Activated T-cell treated with anti-CD3 and anti-CD28 coated beads, Interleukin-2, amount 50 U/mL, for 24 hours (primary cell): ENCODE data around the gene LGALS4.
A peak's percentile ranks its signal among the peaks of the same experiment; 100 is the strongest.

Experiments
- DNase-seq: peaks from one replicate; pipeline ENCODE4 v3.0.0-alpha.2; 2020
- H3K27ac Mint-ChIP-seq: 2 replicates; pipeline ENCODE4 v1.8.0; 2020; ENCODE audit warnings: mild to moderate bottlenecking, mixed read lengths
- H3K27me3 Mint-ChIP-seq: 2 replicates; pipeline ENCODE4 v1.8.0; 2020; ENCODE audit warnings: mixed read lengths
- H3K36me3 Mint-ChIP-seq: 2 replicates; pipeline ENCODE4 v1.8.0; 2020; ENCODE audit warnings: low read depth, mixed read lengths
- H3K4me1 Mint-ChIP-seq: 2 replicates; pipeline ENCODE4 v1.8.0; 2020; ENCODE audit warnings: low read depth, mixed read lengths
- H3K4me3 Mint-ChIP-seq: 2 replicates; pipeline ENCODE4 v1.8.0; 2020; ENCODE audit warnings: mild to moderate bottlenecking, moderate library complexity, mixed read lengths
- H3K9me3 Mint-ChIP-seq: 2 replicates; pipeline ENCODE4 v1.8.0; 2020; ENCODE audit warnings: mixed read lengths

LGALS4 gene

DNA sequence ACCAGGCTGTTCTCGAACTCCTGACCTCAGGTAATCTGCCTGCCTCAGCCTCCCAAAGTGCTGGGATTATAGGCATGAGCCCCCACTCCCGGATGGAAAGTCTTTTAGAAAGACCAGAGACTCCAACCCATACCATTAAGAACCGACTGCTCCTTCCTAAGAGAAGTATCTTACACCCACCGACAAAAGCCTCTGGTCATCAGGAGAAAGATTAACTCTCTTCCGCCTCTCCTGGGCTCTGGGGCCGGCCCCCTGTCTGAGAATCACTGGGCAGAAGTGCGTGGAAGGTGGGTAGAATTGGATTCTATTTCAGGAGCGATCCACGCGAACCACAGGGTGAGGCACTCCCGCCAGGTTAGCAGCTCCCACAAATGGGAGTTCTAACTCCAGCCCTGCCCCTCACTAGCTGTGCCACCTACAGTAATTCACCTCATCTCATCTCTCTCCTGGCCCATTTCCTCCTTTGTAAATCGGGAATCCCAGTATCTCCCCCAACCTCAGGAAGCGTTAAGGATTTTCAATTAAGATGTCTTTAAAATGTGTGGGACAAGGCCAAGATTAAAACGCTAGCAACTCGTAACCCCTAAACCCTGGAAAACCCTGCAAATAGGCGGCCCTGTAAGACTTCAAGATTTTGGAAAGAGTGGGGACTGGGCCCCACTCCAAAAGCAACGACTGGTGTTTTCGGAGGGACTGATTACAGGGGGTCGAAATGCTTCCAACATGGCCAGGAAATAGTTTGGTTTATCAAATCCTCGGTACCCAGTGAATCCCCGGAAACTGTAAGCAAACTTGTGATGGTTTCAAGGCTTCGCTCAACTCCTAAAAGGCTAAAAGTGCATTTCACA lies 35.8 kb upstream of the LGALS4 start:
- H3K4me1 Mint-ChIP-seq: peaks cover 65% of the 10 kb centered on the region
- peak overlapping the region; percentile 98 for H3K4me3 Mint-ChIP-seq
- peak overlapping the region; percentile 100 for H3K27ac Mint-ChIP-seq
- H3K9me3 Mint-ChIP-seq: no peaks in the 10 kb centered on the region
- H3K36me3 Mint-ChIP-seq: peaks cover 76% of the 10 kb centered on the region
- H3K27me3 Mint-ChIP-seq: no peaks in the 10 kb centered on the region
- no peak for DNase-seq

DNA sequence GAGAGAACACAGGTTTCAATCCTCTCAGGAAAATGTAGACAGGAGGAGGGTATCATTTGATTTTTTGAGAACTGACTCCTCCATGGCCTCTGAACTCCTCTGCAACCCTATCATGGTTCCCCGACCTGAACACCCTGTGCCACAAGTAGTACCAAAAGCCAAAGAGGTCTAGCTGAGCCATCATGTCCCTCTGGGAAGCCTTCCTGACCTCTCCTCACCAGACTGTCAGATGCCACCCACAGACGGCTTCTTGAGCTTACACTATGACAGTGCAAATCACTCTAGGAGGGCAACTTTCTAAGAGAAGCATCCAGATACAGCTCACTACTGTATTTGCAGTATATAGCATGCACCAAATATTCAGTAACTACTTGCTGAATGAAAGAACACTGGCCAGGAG lies 33.4 kb upstream of the LGALS4 start:
- H3K4me3 Mint-ChIP-seq: peak overlapping the region; percentile 98
- H3K36me3 Mint-ChIP-seq: peaks cover 89% of the 10 kb centered on the region

DNA sequence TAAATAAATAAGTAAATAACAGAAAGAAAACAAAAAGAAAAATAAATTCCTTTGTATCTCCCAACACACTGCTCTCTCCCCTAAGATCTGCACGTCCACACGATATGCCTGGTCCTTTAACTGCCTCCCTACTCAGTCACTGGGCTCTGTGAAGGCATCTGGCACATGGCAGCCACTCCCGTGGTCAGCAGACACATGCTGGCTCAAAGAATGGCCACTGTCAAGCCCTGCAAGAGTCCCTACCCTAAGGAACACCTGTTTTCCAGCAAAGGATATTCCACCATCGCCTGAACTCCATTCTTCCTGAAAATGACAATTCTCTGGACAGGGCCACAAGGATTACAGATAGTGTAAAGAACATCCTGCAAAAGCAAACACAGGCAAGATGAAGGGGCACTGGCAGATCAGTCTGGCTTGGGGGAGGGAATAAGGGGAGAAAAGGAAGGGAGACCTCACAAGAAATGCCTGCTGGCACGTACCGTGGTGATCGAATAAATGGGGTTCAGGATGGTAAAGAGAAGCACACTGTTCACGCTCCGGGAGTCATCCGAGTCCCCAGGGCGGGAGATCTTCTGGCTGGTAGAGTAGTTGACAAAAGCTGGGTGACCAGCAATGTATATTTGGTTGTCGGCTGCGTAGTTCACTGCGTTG lies 32.8 kb upstream of the LGALS4 start:
- H3K36me3 Mint-ChIP-seq: peaks cover 89% of the 10 kb centered on the region
- H3K9me3 Mint-ChIP-seq: no peaks in the 10 kb centered on the region
- H3K27ac Mint-ChIP-seq: peak overlapping the region; percentile 100
- H3K4me3 Mint-ChIP-seq: peak overlapping the region; percentile 98
- no peaks in the 10 kb centered on the region for H3K27me3 Mint-ChIP-seq
- DNase-seq: no peak
- peaks cover 76% of the 10 kb centered on the region for H3K4me1 Mint-ChIP-seq

More for the DNA sequence above, 33.4 kb upstream of the LGALS4 start:
- Mint-ChIP-seq H3K27ac (peak overlapping the region; percentile 100), H3K27me3 (no peaks in the 10 kb centered on the region), H3K4me1 (peaks cover 74% of the 10 kb centered on the region), H3K9me3 (no peaks in the 10 kb centered on the region)
- DNase-seq: no peak

DNA sequence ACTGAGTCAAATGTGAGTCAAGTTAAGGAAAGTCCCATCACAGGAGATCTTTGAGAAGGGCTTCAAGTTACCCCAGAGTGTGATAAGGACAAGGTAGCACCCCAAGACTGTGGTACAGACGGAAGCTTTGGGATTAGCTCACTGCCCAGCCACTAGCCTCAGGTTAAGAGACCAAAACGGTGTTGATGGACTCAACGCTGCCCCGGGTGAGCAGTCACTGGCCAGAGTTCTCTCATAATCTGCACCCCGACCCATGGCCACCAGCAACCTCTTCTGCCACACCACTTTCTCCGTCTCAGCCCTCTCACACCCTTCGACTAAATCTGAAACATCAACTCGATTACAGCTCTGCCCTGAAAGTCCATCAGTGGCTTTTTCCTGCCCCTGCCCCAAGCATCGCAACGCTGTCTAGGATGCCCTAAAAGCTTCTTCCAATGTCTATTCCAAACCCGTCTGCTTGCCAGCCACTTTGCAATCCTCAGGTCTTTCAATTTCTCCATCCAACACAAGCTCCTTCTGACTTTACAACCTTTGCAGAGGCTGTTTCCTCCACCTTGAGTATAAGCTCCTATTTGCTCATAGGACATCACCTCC lies 31.4 kb upstream of the LGALS4 start:
- no peaks in the 10 kb centered on the region for H3K27me3 Mint-ChIP-seq
- H3K36me3 Mint-ChIP-seq: peaks cover 100% of the 10 kb centered on the region
- H3K9me3 Mint-ChIP-seq: no peaks in the 10 kb centered on the region
- H3K4me3 Mint-ChIP-seq: peak overlapping the region; percentile 26
- H3K4me1 Mint-ChIP-seq: peaks cover 89% of the 10 kb centered on the region
- DNase-seq: no peak
- H3K27ac Mint-ChIP-seq: peak overlapping the region; percentile 100

DNA sequence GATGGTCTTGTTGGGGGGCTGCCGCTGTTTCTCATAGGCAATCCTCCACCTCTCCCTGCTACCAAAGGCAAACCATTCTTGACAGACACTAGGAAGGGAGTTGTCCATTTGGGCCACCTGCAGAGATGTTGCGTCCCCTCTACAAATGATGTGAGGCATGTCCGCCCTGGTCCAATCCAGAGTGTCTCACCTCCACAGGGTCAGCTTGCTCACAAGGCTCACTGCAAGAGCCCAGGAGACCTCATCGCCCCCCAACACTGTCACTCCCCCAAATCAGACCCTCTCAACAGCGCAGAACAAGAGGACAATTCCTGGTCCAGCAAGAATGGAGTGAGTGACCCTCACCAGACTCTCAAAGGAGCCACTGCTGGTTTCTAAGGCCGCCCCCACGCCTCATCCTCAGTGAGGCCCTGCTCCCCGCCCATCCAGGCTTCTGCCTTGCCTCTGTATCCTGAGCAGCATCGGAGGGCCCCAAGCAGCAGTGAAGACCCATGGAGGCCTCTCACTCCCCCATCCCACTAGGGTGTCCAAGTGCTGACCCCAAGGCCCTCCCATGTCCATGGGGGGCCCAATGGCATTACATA lies 30.5 kb upstream of the LGALS4 start:
- H3K27me3 Mint-ChIP-seq: no peaks in the 10 kb centered on the region
- peaks cover 92% of the 10 kb centered on the region for H3K4me1 Mint-ChIP-seq
- H3K36me3 Mint-ChIP-seq: peaks cover 100% of the 10 kb centered on the region
- peak overlapping the region; percentile 74 for H3K4me3 Mint-ChIP-seq
- DNase-seq: no peak
- H3K9me3 Mint-ChIP-seq: no peaks in the 10 kb centered on the region
- H3K27ac Mint-ChIP-seq: peak overlapping the region; percentile 100

DNA sequence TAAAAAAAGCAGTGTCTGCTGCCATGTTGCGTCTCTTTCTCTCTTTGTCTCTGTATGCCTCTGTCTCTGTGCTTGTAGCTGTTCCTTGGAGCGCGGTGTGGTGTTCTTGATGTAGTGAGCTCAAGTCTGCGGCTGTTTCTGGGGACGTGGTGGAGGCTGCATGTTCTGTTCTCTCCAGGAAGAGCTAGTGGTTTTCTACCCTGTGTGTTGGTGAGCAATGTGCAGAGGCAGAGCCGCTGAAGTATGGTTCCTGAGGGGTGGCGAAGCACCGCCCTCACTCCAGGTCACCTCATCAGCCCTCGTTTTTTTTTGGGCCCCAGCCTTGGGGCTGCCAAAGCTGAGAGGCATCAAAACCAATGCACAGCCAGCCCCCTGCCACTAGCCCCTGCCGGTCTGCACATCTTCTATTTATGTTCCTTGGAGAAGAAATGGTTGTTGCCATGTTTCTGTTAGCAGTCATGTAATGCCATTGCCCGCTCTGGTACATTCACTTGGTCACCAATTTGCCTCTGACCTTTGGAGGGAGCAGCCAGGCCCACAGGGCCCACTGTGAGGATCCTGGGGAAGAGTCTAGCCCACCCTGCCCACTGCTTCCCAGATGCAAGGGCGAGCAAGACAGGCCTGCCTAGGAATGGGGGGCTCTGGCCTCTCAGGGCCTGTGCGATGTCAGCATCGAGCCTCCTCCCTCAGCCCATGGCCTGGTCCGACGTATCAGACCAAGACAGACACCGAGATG lies 29.9 kb upstream of the LGALS4 start:
- Mint-ChIP-seq H3K4me1 (peaks cover 94% of the 10 kb centered on the region), H3K27ac (peak overlapping the region; percentile 100), H3K9me3 (no peaks in the 10 kb centered on the region)

DNA sequence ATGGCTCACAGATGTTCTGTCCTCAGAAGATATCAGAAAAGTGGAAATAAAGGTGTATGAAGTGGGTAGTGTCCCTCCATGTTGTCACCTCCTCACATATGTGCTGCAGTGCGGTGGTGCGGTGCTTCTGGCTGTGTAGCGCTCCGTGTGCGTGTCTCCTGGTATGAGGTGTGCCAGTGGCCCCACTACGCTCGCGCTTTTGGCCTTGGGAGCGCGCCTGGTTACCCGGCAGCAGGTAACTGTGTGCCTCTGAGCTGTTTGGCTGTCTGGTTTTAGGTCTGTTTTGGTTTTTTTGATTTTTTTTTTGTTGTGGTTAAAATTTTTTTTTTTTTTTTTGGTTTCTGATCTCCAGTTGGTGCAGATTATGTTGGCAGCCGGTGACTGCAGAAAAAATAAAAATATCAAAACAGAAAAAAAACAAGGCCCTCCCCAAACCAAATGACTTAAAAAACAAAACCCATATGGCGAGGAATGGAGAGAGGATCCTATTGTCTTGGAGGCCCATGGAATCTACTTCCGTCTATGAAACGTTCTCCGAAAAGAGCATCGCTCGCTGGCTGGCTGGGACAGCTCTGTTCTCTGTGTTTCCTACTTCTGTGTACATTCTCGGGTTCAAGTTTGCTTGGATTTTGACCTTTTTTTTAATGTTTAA lies 29.2 kb upstream of the LGALS4 start:
- Mint-ChIP-seq H3K9me3 (no peaks in the 10 kb centered on the region), H3K4me1 (peaks cover 93% of the 10 kb centered on the region), H3K4me3 (peak overlapping the region; percentile 74), H3K27me3 (no peaks in the 10 kb centered on the region), H3K36me3 (peaks cover 100% of the 10 kb centered on the region), H3K27ac (peak overlapping the region; percentile 100)
- DNase-seq: no peak

More for the DNA sequence above, 29.9 kb upstream of the LGALS4 start:
- Mint-ChIP-seq H3K4me3 (peak overlapping the region; percentile 74), H3K36me3 (peaks cover 100% of the 10 kb centered on the region), H3K27me3 (no peaks in the 10 kb centered on the region)
- peak; percentile 66 for DNase-seq

DNA sequence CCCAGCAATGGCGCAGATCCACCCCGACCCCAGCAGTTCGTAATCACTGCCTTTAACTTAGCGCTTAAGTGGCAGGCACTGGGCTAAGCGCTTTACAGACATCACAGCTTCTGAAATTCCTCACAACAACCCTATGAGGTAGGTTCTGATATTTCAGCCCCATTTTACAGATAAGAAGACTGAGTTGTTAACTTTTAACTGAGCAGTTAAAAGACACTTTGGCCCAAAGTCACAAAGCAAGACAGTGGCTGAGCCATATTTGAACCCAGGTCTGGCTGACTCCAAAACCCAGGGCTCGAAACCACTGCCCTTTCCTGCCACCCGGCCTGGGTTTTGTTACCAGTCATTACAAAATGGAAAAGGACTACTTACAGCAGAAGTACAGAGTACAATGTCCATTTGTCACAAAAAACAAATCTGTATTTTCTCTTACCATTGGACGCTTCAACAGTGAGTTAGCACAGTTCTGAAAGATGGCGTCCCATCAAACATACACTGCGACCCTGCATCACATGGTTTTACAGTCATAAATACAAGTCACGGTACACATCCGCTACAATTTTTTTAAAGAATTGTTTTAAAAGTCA lies 28.5 kb upstream of the LGALS4 start:
- Mint-ChIP-seq H3K4me3 (peak overlapping the region; percentile 74), H3K4me1 (peaks cover 90% of the 10 kb centered on the region), H3K9me3 (no peaks in the 10 kb centered on the region), H3K27ac (peak overlapping the region; percentile 100), H3K27me3 (no peaks in the 10 kb centered on the region), H3K36me3 (peaks cover 100% of the 10 kb centered on the region)
- DNase-seq: no peak

DNA sequence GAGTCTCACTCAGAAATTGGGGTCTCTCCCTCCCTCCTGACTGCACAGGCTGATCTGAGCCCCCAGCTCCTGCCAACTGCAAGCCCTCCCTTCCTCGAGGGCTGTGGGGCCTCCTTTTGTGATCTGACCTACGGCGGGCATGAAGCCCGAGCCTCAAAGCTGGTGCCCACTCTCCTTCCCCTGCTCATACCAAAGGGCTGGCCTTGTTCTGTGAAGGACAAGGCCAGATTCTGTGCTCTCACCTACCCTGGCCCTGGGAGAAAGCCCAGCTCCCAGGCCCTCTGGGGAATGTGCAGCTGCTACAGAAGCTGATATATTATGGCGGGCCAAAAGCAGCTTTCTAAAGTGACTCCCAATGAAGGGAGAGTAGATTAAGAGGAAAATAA lies 27.8 kb upstream of the LGALS4 start:
- Mint-ChIP-seq H3K27me3 (no peaks in the 10 kb centered on the region), H3K27ac (peak overlapping the region; percentile 100), H3K4me1 (peaks cover 83% of the 10 kb centered on the region), H3K9me3 (no peaks in the 10 kb centered on the region), H3K4me3 (peak overlapping the region; percentile 30), H3K36me3 (peaks cover 100% of the 10 kb centered on the region)
- DNase-seq: no peak

DNA sequence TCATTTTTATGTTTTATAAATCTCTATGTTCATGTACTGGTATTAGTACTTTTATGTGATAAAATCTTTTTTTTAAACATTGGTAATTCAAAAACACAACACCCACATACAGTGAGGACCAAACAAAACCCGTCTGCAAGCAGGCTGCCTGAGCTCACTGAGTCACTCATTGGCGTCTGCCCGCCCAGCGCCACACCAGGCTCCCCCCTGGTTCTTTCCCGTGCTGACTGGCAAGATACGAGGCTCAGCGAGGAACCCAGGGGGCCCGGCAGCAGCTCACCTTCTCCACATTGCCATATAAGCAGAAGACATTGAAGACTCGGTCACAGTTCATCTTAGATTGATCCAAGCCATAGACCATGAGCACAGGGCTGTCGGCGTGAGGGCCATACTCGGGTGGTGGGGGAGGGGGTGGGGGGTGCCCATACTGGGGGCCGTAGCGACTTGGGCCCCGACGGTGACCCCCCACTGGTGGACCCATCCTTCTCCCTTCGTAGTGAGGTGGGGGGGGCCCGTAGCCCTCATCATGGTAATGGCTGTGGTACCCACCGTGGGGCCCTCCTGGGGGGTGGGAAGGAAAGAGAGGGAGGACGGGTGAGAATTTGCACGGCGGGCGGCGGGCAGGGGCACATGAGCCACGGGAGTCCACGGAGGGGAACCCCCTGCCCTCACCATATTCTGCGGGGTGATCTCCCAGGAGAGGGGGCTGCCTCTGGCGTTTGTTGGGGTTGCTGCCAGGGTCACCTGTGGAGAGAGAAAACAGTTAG lies 27.3 kb upstream of the LGALS4 start:
- H3K27ac Mint-ChIP-seq: peak overlapping the region; percentile 100
- no peak for DNase-seq
- peak overlapping the region; percentile 21 for H3K4me3 Mint-ChIP-seq
- no peaks in the 10 kb centered on the region for H3K9me3 Mint-ChIP-seq
- peaks cover 80% of the 10 kb centered on the region for H3K4me1 Mint-ChIP-seq
- no peaks in the 10 kb centered on the region for H3K27me3 Mint-ChIP-seq
- peaks cover 100% of the 10 kb centered on the region for H3K36me3 Mint-ChIP-seq

DNA sequence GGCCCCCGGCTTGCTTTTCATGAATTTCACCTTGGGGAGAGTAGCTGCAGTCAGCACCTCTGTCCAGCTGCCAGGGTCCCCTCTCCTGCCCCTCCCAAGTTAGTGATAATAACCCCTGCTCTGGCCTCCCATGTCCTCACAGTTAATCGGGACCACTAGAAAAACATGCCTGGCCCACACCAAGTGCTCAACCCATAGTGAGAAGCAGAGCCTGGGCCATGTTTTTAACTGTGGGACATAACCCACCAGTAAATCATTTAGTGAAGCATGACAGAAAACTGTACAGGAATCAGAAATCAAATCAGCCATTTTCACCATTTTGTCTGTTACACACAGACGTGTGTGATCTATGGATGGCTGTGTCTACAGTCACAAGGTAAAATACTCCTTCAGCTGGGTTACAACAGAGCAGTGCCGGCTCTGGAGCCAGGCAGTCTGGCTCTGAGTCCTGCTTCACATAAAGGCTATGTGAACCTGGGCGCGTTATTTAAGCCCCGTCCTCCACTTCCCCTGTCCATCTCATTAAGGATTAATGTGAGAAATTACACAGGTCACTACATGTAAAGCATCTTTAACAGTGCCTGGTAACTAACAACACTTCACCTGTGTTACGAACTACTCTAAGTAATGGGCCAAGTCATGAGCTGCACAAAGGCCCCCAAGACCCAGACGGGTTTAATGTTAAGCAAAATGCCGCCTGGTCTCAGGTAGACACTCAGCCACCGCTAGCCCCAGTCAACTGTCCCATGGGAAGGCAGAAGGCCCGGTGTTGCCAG lies 26.4 kb upstream of the LGALS4 start:
- peaks cover 96% of the 10 kb centered on the region for H3K36me3 Mint-ChIP-seq
- H3K4me3 Mint-ChIP-seq: peak overlapping the region; percentile 35

DNA sequence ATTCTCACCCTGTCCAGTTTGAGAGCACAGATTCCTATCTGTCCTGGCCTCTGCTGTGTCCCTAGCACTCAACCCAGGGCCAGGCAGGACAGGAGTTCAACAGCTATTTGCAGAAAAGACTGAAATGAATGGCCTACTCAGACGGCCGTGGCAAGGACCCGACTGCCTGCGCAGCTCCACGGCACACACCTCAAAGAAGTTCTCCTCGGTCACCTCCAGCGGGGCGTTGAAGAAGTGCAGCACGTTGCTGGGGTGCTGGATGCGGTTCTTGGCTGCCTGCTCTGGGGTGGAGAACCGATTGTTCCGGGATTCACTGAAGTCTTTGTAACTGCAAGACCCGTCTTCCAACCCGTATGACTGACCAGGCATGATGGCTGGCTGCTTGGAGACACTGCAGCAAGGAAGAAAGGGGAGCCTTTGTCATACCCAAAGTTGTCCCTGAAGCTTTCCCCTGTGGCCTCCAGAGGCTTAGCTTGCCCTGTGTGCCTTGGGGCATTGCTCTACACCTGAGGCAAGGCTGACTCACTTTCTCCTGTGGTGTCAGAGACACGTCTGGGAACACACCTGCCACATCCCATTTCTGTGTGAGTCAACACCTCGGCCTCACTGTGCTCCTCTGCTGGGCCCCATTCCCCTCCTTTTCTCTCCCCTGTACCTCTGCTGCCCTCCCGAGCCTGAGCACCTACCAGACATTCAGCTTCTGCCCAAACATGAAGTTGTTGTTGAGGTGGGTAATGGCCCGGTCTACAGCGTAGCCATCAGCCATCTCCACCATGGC lies 25.7 kb upstream of the LGALS4 start:
- peak; percentile 71 for DNase-seq
- no peaks in the 10 kb centered on the region for H3K9me3 Mint-ChIP-seq
- peaks cover 88% of the 10 kb centered on the region for H3K36me3 Mint-ChIP-seq
- peak overlapping the region; percentile 94 for H3K27ac Mint-ChIP-seq
- H3K4me3 Mint-ChIP-seq: peak overlapping the region; percentile 35
- no peaks in the 10 kb centered on the region for H3K27me3 Mint-ChIP-seq
- peaks cover 65% of the 10 kb centered on the region for H3K4me1 Mint-ChIP-seq

More for the DNA sequence above, 26.4 kb upstream of the LGALS4 start:
- H3K27me3 Mint-ChIP-seq: no peaks in the 10 kb centered on the region
- no peak for DNase-seq
- H3K27ac Mint-ChIP-seq: peak overlapping the region; percentile 94
- H3K4me1 Mint-ChIP-seq: peaks cover 73% of the 10 kb centered on the region
- no peaks in the 10 kb centered on the region for H3K9me3 Mint-ChIP-seq
